HCT116 (cell line): ENCODE results near the gene FSIP2. TPM values are rescaled to one million over a fixed set of nuclear protein-coding genes. Genes with fewer than 3 reads are reported as not detected.

Experiments
- ATAC-seq: fragments of 200-7000 bp; cut with Tn5 transposase; 2 replicates; pipeline ENCODE4 v1.9.1; 2020; ENCODE audit warnings: mild to moderate bottlenecking, moderate library complexity
- BruUV-seq: library from RNA; stranded (reverse); fragments of 400-500 nt; replicated peaks from 2 replicates; lab custom pipeline; 2021; lab: Mats Ljungman, UMichigan
- CTCF ChIA-PET: fragments of 300-600 bp; sonication (Branson Sonifier 250); formaldehyde crosslinking; loops from one replicate; lab custom pipeline; 2021; ENCODE audit warnings: antibody characterized with exemption; lab: Charles Lee
- POLR2A ChIA-PET: fragments of 300-600, 350-600 bp; sonication (Branson Sonifier 250); formaldehyde crosslinking; loops from one replicate; lab custom pipeline; 2021; ENCODE audit warnings: antibody characterized with exemption; lab: Charles Lee
- RAD21 ChIA-PET, 2 experiments: fragments of 300-600 bp; sonication (Branson Sonifier 250); formaldehyde crosslinking; loops; one replicate each; lab custom pipeline; 2023; ENCODE audit warnings: low total read pairs in 2 of 2; ENCODE audit not compliant: uncharacterized antibody in 2 of 2, unreplicated experiment in 2 of 2, low non-redundant PET in 1 of 2; lab: Charles Lee
- DNase-seq: peaks from one replicate; pipeline ENCODE4 v3.0.0-alpha.2; 2010; ENCODE audit warnings: low read depth, low spot score
- H2AFZ ChIP-seq: fragments of 200-600 bp; shearing (Covaris generic), sonication (generic); 2 replicates; pipeline ENCODE4 v1.6.1; 2017; ENCODE audit warnings: low read depth, mixed run types, mixed read lengths, antibody characterized with exemption, low read length; ENCODE audit not compliant: poor library complexity, severe bottlenecking
- H3K27ac ChIP-seq: 2 replicates; pipeline ENCODE4 v1.5.1; 2012; ENCODE audit warnings: low read depth, low read length
- H3K27me3 ChIP-seq: fragments of 200-600 bp; sonication (generic); 2 replicates; pipeline ENCODE4 v1.6.1; 2016; ENCODE audit warnings: mixed run types, low read length, mixed read lengths; ENCODE audit not compliant: insufficient read depth
- H3K36me3 ChIP-seq, 2 experiments: fragments of 200-500 bp in 1 of 2; fragments of 200-600 bp in 1 of 2; sonication (Bioruptor generic) in 1 of 2; sonication (generic) in 1 of 2; 2 replicates each; pipeline versions ENCODE4 v1.5.1 to v1.6.1; 2014 to 2016; ENCODE audit warnings: low read length in 2 of 2, inconsistent platforms in 1 of 2, mixed read lengths in 1 of 2, mixed run types in 1 of 2; ENCODE audit not compliant: insufficient read depth in 2 of 2, control insufficient read depth in 1 of 2
- H3K4me1 ChIP-seq, 2 experiments: fragments of 200-600 bp in 1 of 2; sonication (generic) in 1 of 2; 2 replicates each; pipeline versions ENCODE4 v1.5.1 to v1.6.1; 2012 to 2017; ENCODE audit warnings: low read length in 2 of 2, inconsistent platforms in 1 of 2, mild to moderate bottlenecking in 1 of 2, mixed read lengths in 1 of 2, mixed run types in 1 of 2, moderate library complexity in 1 of 2; ENCODE audit not compliant: insufficient read depth in 2 of 2, control insufficient read depth in 1 of 2
- H3K4me2 ChIP-seq: fragments of 200-600 bp; sonication (generic); 2 replicates; pipeline ENCODE4 v1.6.1; 2017; ENCODE audit warnings: mixed run types, low read length, mixed read lengths
- H3K4me3 ChIP-seq, 2 experiments: fragments of 200-600 bp in 1 of 2; sonication (generic) in 1 of 2; replicated peaks in 1 of 2; 2 replicates each; pipeline ENCODE4 v1.5.1; 2011 to 2016; ENCODE audit warnings: low read length in 2 of 2, control low read depth in 1 of 2, low read depth in 1 of 2, mild to moderate bottlenecking in 1 of 2, mixed read lengths in 1 of 2, mixed run types in 1 of 2
- H3K79me2 ChIP-seq: fragments of 200-600 bp; sonication (generic); 2 replicates; pipeline ENCODE4 v1.6.1; 2017; ENCODE audit warnings: mild to moderate bottlenecking, mixed run types, low read length, moderate library complexity, mixed read lengths; ENCODE audit not compliant: insufficient read depth
- H3K9ac ChIP-seq: fragments of 200-600 bp; sonication (generic); 2 replicates; pipeline ENCODE4 v1.6.1; 2016; ENCODE audit warnings: low read length, mixed read lengths
- H3K9me2 ChIP-seq: fragments of 200-600 bp; sonication (generic), shearing (Covaris generic); 2 replicates; pipeline ENCODE4 v1.6.1; 2017; ENCODE audit warnings: mixed run types, mild to moderate bottlenecking, moderate library complexity; ENCODE audit not compliant: insufficient read depth
- H3K9me3 ChIP-seq, 2 experiments: fragments of 200-500 bp in 1 of 2; fragments of 200-600 bp in 1 of 2; sonication (Bioruptor generic) in 1 of 2; sonication (generic) in 1 of 2; 2 replicates each; pipeline ENCODE4 v1.6.1; 2014 to 2017; ENCODE audit warnings: low read length in 2 of 2, mixed read lengths in 2 of 2, inconsistent platforms in 1 of 2, low read depth in 1 of 2, mild to moderate bottlenecking in 1 of 2, mixed run types in 1 of 2, moderate library complexity in 1 of 2; ENCODE audit not compliant: control insufficient read depth in 1 of 2, insufficient read depth in 1 of 2
- H4K20me1 ChIP-seq: fragments of 200-600 bp; sonication (generic), shearing (Covaris generic); 2 replicates; pipeline ENCODE4 v1.6.1; 2017; ENCODE audit warnings: mixed run types, mild to moderate bottlenecking, moderate library complexity; ENCODE audit not compliant: insufficient read depth
- ATF3 ChIP-seq: IDR thresholded peaks from 2 replicates; pipeline ENCODE4 v1.6.1; 2012
- CBX3 ChIP-seq: IDR thresholded peaks from 2 replicates; pipeline ENCODE4 v1.6.1; 2012; ENCODE audit warnings: low read depth
- CEBPB ChIP-seq: IDR thresholded peaks from 2 replicates; pipeline ENCODE4 v1.6.1; 2012; ENCODE audit warnings: low read depth
- CTCF ChIP-seq, 3 experiments: fragments of 200-600 bp in 1 of 3; sonication (generic) in 1 of 3; IDR thresholded peaks in 2 of 3; conservative IDR thresholded peaks in 1 of 3; 2 replicates each; pipeline ENCODE4 v1.5.1; 2012 to 2017; ENCODE audit warnings: low read depth in 2 of 3, low read length in 2 of 3, antibody characterized with exemption in 1 of 3, borderline replicate concordance in 1 of 3, control low read depth in 1 of 3, mild to moderate bottlenecking in 1 of 3, mixed read lengths in 1 of 3, mixed run types in 1 of 3, moderate library complexity in 1 of 3; ENCODE audit not compliant: insufficient read depth in 1 of 3
- ELF1 ChIP-seq: IDR thresholded peaks from 2 replicates; pipeline ENCODE4 v1.6.1; 2012; ENCODE audit warnings: low read depth, borderline replicate concordance
- EZH2 ChIP-seq: fragments of 200-600 bp; sonication (generic); IDR thresholded peaks from 2 replicates; pipeline ENCODE4 v1.6.1; 2017; ENCODE audit warnings: antibody characterized with exemption, mixed run types
- FOSL1 ChIP-seq: IDR thresholded peaks from 2 replicates; pipeline ENCODE4 v1.6.1; 2012; ENCODE audit warnings: low read depth
- POLR2AphosphoS5 ChIP-seq: IDR thresholded peaks from 2 replicates; pipeline ENCODE4 v1.6.1; 2011; ENCODE audit warnings: mild to moderate bottlenecking, low read depth, low read length, moderate library complexity
- SIN3A ChIP-seq: IDR thresholded peaks from 2 replicates; pipeline ENCODE4 v1.6.1; 2012; ENCODE audit warnings: low read depth
- YY1 ChIP-seq: IDR thresholded peaks from 2 replicates; pipeline ENCODE4 v1.6.1; 2011; ENCODE audit warnings: low read length, low read depth, moderate library complexity, mild to moderate bottlenecking; ENCODE audit not compliant: insufficient replicate concordance; ENCODE audit errors: extremely low read depth
- ZFX ChIP-seq: fragments of 450-650 bp; IDR thresholded peaks from 2 replicates; pipeline ENCODE4 v1.6.1; 2017
- ZNF274 ChIP-seq: fragments of 200-500 bp; sonication (Bioruptor generic); IDR thresholded peaks from 2 replicates; pipeline ENCODE4 v1.6.1; 2014; ENCODE audit warnings: mild to moderate bottlenecking, low read depth, low read length, inconsistent platforms
- intact Hi-C: fragments of 100-400 bp; cut with micrococcal nuclease; formaldehyde crosslinking; loops from 2 replicates; pipeline ENCODE4 v1.10.0; 2022
- total RNA-seq: library from RNA; stranded (reverse); gene quantifications from one replicate; pipeline ENCODE4 v1.2.1, GENCODE V29; 2021; ENCODE audit not compliant: unreplicated experiment

Gene FSIP2
- total RNA-seq, 1 experiment from 2014 or later = not detected

DNA sequence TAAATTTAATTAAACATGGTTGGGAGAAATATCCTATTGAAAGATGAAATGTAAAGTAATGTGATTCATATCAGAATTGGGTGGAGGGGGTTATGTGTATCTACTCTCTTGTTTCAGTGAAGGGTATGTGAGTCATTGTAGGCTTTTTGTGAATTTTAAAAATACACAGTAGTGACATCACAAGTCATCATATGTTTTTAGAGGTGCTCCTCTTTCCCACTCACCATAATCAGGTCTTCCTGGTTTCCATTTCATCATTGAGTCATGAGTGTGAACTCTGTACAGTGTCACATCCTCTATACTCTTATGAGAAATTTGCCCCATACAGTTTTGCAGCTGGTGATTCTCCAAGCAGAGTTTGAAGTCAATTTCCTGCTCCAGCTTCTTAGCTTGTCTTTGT is 18.8 kb downstream of the FSIP2 start:
- no peak overlapping the region for H3K4me3 ChIP-seq
- intact Hi-C loops = no loop called here
- no peaks in the 10 kb centered on the region for H4K20me1 ChIP-seq
- no peaks in the 10 kb centered on the region for H3K9me2 ChIP-seq
- no peaks in the 10 kb centered on the region for H3K79me2 ChIP-seq
- no peaks in the 10 kb centered on the region for H3K27me3 ChIP-seq
- DNase-seq = no peak
- H3K27ac ChIP-seq = no peak overlapping the region
- ATAC-seq = no peak
- H3K9me3 ChIP-seq = no peaks in the 10 kb centered on the region
- no peaks in the 10 kb centered on the region for H3K4me1 ChIP-seq
- no peak overlapping the region for H2AFZ ChIP-seq
- CTCF ChIA-PET = no interaction called here
- H3K36me3 ChIP-seq = no peaks in the 10 kb centered on the region
- POLR2A ChIA-PET = no interaction called here
- TF ChIP-seq YY1 (no peak), FOSL1 (no peak), SIN3A (no peak), ZNF274 (no peak), EZH2 (no peak), CEBPB (no peak), CBX3 (no peak), ATF3 (no peak)
- H3K4me2 ChIP-seq = no peak overlapping the region
- no TSS peak for BruUV-seq
- RAD21 ChIA-PET = no interaction called here
- H3K9ac ChIP-seq = no peak overlapping the region

- Histone ChIP-seq H3K4me2 (no peak overlapping the region), H3K4me3 (no peak overlapping the region), H3K79me2 (no peaks in the 10 kb centered on the region), H3K9ac (no peak overlapping the region), H3K36me3 (no peaks in the 10 kb centered on the region), H4K20me1 (no peaks in the 10 kb centered on the region), H2AFZ (no peak overlapping the region), H3K9me2 (no peaks in the 10 kb centered on the region), H3K4me1 (no peaks in the 10 kb centered on the region), H3K27ac (no peak overlapping the region), H3K27me3 (no peaks in the 10 kb centered on the region), H3K9me3 (peaks cover 0 to 6% of the 10 kb centered on the region in 2 experiments; a peak in 2 of 4 replicates)
- BruUV-seq = no TSS peak
- intact Hi-C loops = no loop called here
- ChIA-PET RAD21 (no interaction called here), CTCF (no interaction called here), POLR2A (no interaction called here)
- no peak for DNase-seq
- ATAC-seq = no peak
- TF ChIP-seq ZFX (no peak), CTCF (IDR thresholded peaks at IDR 0.05 in 2 of 3, conservative IDR thresholded peaks at IDR 0.05 in 1 of 3; ENCODE audit: borderline replicate concordance in 1 of 3, insufficient read depth in 1 of 3, low read depth in 2 of 3, low read length in 2 of 3) (no peak), POLR2AphosphoS5 (no peak), CEBPB (no peak), ELF1 (no peak)
- TF ChIP-seq, all 23 proteins: peak for 0
These were observed 32.8 kb downstream of the FSIP2 start for GRCh38 chr2:185771396-185771795.
